ENCODE results near the gene SLX4IP. TPM values are rescaled to one million over a fixed set of nuclear protein-coding genes. Genes with fewer than 3 reads are reported as not detected.

The SLX4IP gene
- total RNA-seq, 4 donors from 2014 or later: 2.4 to 5.4 (median 4.1) TPM

GRCh38 chr20:10676518-10676917 is 241.4 kb downstream of the SLX4IP start:
- no peak for TF ChIP-seq CTCF (IDR thresholded peaks at IDR 0.05; ENCODE audit: low read depth)

Small RNA genes lying within 50 kb of the gene (small RNA-seq; reads per million reads assigned to genes)
- not detected for gene MIR6870

Other genes with a start within 250 kb of the SLX4IP start
- gene SNAP25, start 216.5 kb upstream of the SLX4IP start, total RNA-seq: 1 to 10 TPM in 1 of 4 donors, under 1 TPM in 3; 0.38 to 1.3 (median 0.58) TPM
- 10 to 100 TPM in 3 of 4 donors, 1 to 10 TPM in 1; 8.3 to 24.0 (median 13.8) TPM for gene MKKS, start 1.1 kb upstream of the SLX4IP start, total RNA-seq
- gene JAG1, start 238.7 kb downstream of the SLX4IP start, total RNA-seq: 100 to 1,000 TPM in 1 of 4 donors, 10 to 100 TPM in 3; 62.7 to 103 (median 82.0) TPM

All from subcutaneous adipose tissue (tissue), 4 donors.